IMR-90 (cell line): Measurements from ENCODE around the gene FBH1. TPM values are rescaled to one million over a fixed set of nuclear protein-coding genes. Genes with fewer than 3 reads are reported as not detected.

Experiments
- ATAC-seq: fragments of 200-7000 bp; cut with Tn5 transposase; 2 replicates; pipeline ENCODE4 v1.9.1; 2020; ENCODE audit warnings: low read depth, mild to moderate bottlenecking, moderate library complexity
- BruUV-seq: library from RNA; stranded (reverse); fragments of 400-500 nt; replicated peaks from 2 replicates; lab custom pipeline; 2021; lab: Mats Ljungman, UMichigan
- CTCF ChIA-PET: fragments of 300-600 bp; formaldehyde crosslinking; extraction: SDS; loops from one replicate; lab custom pipeline; 2021; ENCODE audit warnings: antibody characterized with exemption; lab: Yijun Ruan, JAX
- POLR2A ChIA-PET: fragments of 300-600 bp; sonication (Branson Sonifier 250); formaldehyde crosslinking; loops from one replicate; lab custom pipeline; 2022; ENCODE audit warnings: antibody characterized with exemption; ENCODE audit not compliant: unreplicated experiment; lab: Charles Lee
- DNase-seq: peaks from one replicate; pipeline ENCODE4 v3.0.0; 2013
- H2AFZ ChIP-seq: replicated peaks from 2 replicates; pipeline ENCODE3; 2013; ENCODE audit warnings: low read length, mild to moderate bottlenecking; ENCODE audit not compliant: poor library complexity
- H2AK5ac ChIP-seq: 2 replicates; pipeline ENCODE4 v1.6.1; 2013; ENCODE audit warnings: low read depth, low read length, inconsistent platforms
- H2AK9ac ChIP-seq: replicated peaks from 2 replicates; pipeline ENCODE3; 2013; ENCODE audit warnings: mild to moderate bottlenecking, low read depth, low read length, moderate library complexity; ENCODE audit not compliant: poor library complexity
- H2BK120ac ChIP-seq: 2 replicates; pipeline ENCODE4 v1.6.1; 2013; ENCODE audit warnings: low read depth, low read length, inconsistent platforms
- H2BK15ac ChIP-seq: 3 replicates; pipeline ENCODE4 v1.6.1; 2013; ENCODE audit warnings: low read depth, low read length, inconsistent platforms
- H2BK20ac ChIP-seq: 2 replicates; pipeline ENCODE4 v1.6.1; 2013; ENCODE audit warnings: low read depth, mild to moderate bottlenecking, inconsistent platforms, low read length, moderate library complexity
- H2BK5ac ChIP-seq: 2 replicates; pipeline ENCODE4 v1.6.1; 2013; ENCODE audit warnings: mild to moderate bottlenecking, low read depth, low read length, inconsistent platforms; ENCODE audit not compliant: poor library complexity, severe bottlenecking
- H3K14ac ChIP-seq: replicated peaks from 2 replicates; pipeline ENCODE4 v1.6.1; 2013; ENCODE audit warnings: low read depth, low read length, inconsistent platforms
- H3K18ac ChIP-seq: 2 replicates; pipeline ENCODE4 v1.6.1; 2013; ENCODE audit warnings: low read depth, low read length, control low read depth
- H3K23ac ChIP-seq: 2 replicates; pipeline ENCODE4 v1.6.1; 2013; ENCODE audit warnings: low read depth, low read length, inconsistent platforms
- H3K27ac ChIP-seq: 2 replicates; pipeline ENCODE4 v1.5.1; 2013; ENCODE audit warnings: mild to moderate bottlenecking, control low read depth, low read length; ENCODE audit not compliant: insufficient read depth
- H3K27me3 ChIP-seq: 2 replicates; pipeline ENCODE4 v1.6.1; 2013; ENCODE audit warnings: low read length; ENCODE audit not compliant: control insufficient read depth, insufficient read depth
- H3K36me3 ChIP-seq: 2 replicates; pipeline ENCODE4 v1.6.1; 2013; ENCODE audit warnings: low read length, mixed read lengths; ENCODE audit not compliant: control insufficient read depth, insufficient read depth
- H3K4ac ChIP-seq: 2 replicates; pipeline ENCODE4 v1.6.1; 2013; ENCODE audit warnings: low read depth, low read length, inconsistent platforms
- H3K4me1 ChIP-seq: 2 replicates; pipeline ENCODE4 v1.6.1; 2013; ENCODE audit warnings: low read length, mixed read lengths; ENCODE audit not compliant: control insufficient read depth, insufficient read depth
- H3K4me2 ChIP-seq: 2 replicates; pipeline ENCODE4 v1.6.1; 2013; ENCODE audit warnings: low read depth, mild to moderate bottlenecking, control low read depth, low read length, moderate library complexity
- H3K4me3 ChIP-seq: 2 replicates; pipeline ENCODE4 v1.5.1; 2013; ENCODE audit warnings: low read depth, mild to moderate bottlenecking, control low read depth, low read length, moderate library complexity; ENCODE audit not compliant: insufficient read depth
- H3K56ac ChIP-seq: 2 replicates; pipeline ENCODE4 v1.6.1; 2013; ENCODE audit warnings: low read length, inconsistent platforms; ENCODE audit not compliant: insufficient read depth; ENCODE audit errors: extremely low read depth
- H3K79me1 ChIP-seq, 2 experiments: 2 replicates each; pipeline ENCODE4 v1.6.1; 2013; ENCODE audit warnings: low read length in 2 of 2, inconsistent platforms in 1 of 2, low read depth in 1 of 2
- H3K9ac ChIP-seq: 2 replicates; pipeline ENCODE4 v1.6.1; 2013; ENCODE audit warnings: low read depth, low read length, control low read depth
- H3K9me1 ChIP-seq: 2 replicates; pipeline ENCODE4 v1.6.1; 2013; ENCODE audit warnings: low read length, inconsistent platforms; ENCODE audit not compliant: insufficient read depth
- H3K9me3 ChIP-seq: 2 replicates; pipeline ENCODE4 v1.6.1; 2013; ENCODE audit warnings: low read length; ENCODE audit not compliant: control insufficient read depth, insufficient read depth
- H4K20me1 ChIP-seq: 2 replicates; pipeline ENCODE4 v1.6.1; 2013; ENCODE audit warnings: low read length, inconsistent platforms; ENCODE audit not compliant: insufficient read depth
- H4K5ac ChIP-seq: 2 replicates; pipeline ENCODE4 v1.6.1; 2013; ENCODE audit warnings: mild to moderate bottlenecking, low read depth, low read length, control low read depth
- H4K8ac ChIP-seq, 2 experiments: 2 replicates each; pipeline ENCODE4 v1.6.1; 2013; ENCODE audit warnings: low read depth in 2 of 2, low read length in 2 of 2, control low read depth in 1 of 2, inconsistent platforms in 1 of 2
- H4K91ac ChIP-seq: 2 replicates; pipeline ENCODE4 v1.6.1; 2013; ENCODE audit warnings: low read depth, low read length, inconsistent platforms; ENCODE audit not compliant: insufficient read depth
- CEBPB ChIP-seq: IDR thresholded peaks from 2 replicates; pipeline ENCODE4 v1.6.1; 2012; ENCODE audit warnings: low read depth, low read length, improper control_type of control experiment
- CHD1 ChIP-seq: IDR thresholded peaks from 2 replicates; pipeline ENCODE4 v1.6.1; 2012; ENCODE audit warnings: low read depth, low read length, improper control_type of control experiment
- FOS ChIP-seq: fragments of 150-350 bp; IDR thresholded peaks from 2 replicates; pipeline ENCODE4 v1.6.1; 2016; ENCODE audit warnings: low read depth, low read length
- MAFK ChIP-seq: IDR thresholded peaks from 2 replicates; pipeline ENCODE4 v1.6.1; 2012; ENCODE audit warnings: low read depth, low read length, improper control_type of control experiment
- MXI1 ChIP-seq: IDR thresholded peaks from 2 replicates; pipeline ENCODE4 v1.6.1; 2012; ENCODE audit warnings: low read depth, mild to moderate bottlenecking, low read length, moderate library complexity, borderline replicate concordance
- NFE2L2 ChIP-seq: fragments of 150-350 bp; IDR thresholded peaks from 2 replicates; pipeline ENCODE4 v1.6.1; 2016; ENCODE audit warnings: low read depth, mild to moderate bottlenecking, low read length
- RAD21 ChIP-seq: IDR thresholded peaks from 2 replicates; pipeline ENCODE4 v1.6.1; 2012; ENCODE audit warnings: low read length, improper control_type of control experiment
- WGBS, 2 experiments: methylation state at CpG; one replicate each; pipeline versions ENCODE4 v1.1.5 to v1.1.7; 2013; ENCODE audit warnings: missing lambda C conversion rate in 2 of 2; ENCODE audit not compliant: insufficient read length in 1 of 2; ENCODE audit errors: extremely low coverage in 2 of 2; 5-methylcytosine and 5-hydroxymethylcytosine counted together
- dilution Hi-C: fragments of 300-500 bp; cut with HindIII; formaldehyde crosslinking; loops from one replicate; pipeline ENCODE4 v1.14.3; 2018; ENCODE audit warnings: low sequenced_read_pairs; ENCODE audit not compliant: unreplicated experiment
- in situ Hi-C: fragments of 300-500 bp; cut with MboI; formaldehyde crosslinking; loops from 3 replicates; pipeline ENCODE4 v1.14.3; 2019; ENCODE audit warnings: low sequenced_read_pairs, inconsistent platforms, mixed read lengths
- intact Hi-C: fragments of 100-400 bp; cut with micrococcal nuclease; formaldehyde crosslinking; loops from 2 replicates; pipeline ENCODE4 v1.10.0; 2022
- polyA plus RNA-seq, 3 experiments: library from polyadenylated mRNA; depleted of rRNA; stranded (reverse); fragments of >200 nt; gene quantifications; 2 replicates each; pipeline ENCODE4 v1.2.3, GENCODE V29; 2012; ENCODE audit warnings: low replicate concordance in 1 of 3
- total RNA-seq: library from RNA; depleted of rRNA; stranded (reverse); fragments of >200 nt; gene quantifications from 2 replicates; pipeline ENCODE4 v1.2.3, GENCODE V29; 2012
- TF ChIP-seq, protein P1 (sequence below): conservative IDR thresholded peaks from 2 replicates; pipeline ENCODE4 v1.5.1; 2012; ENCODE audit warnings: mild to moderate bottlenecking, low read depth, low read length, improper control_type of control experiment

The FBH1 gene
- total and polyA plus RNA-seq, 2 of the 4 experiments (the other 2 are of a cell fraction) = 59.3 to 72.2 TPM

GRCh38 chr10:5913736-5914135, 23.7 kb downstream of the FBH1 start:
- Histone ChIP-seq H2BK20ac (no peak overlapping the region), H3K4me3 (no peak overlapping the region), H3K9me1 (peaks cover 23% of the 10 kb centered on the region; the same call in 1 of the 2 replicates), H3K27me3 (no peaks in the 10 kb centered on the region), H2BK120ac (no peak overlapping the region), H2AFZ (no peak overlapping the region), H3K4me2 (no peak overlapping the region), H3K56ac (no peak overlapping the region), H4K5ac (no peak overlapping the region), H4K8ac (no peak overlapping the region), H3K79me1 (peaks cover 5 to 50% of the 10 kb centered on the region in 2 experiments), H4K20me1 (0 out of 2 replicates have a peak, but pooled peaks cover 3% of the 10 kb centered on the region), H4K91ac (no peak overlapping the region), H3K9me3 (no peaks in the 10 kb centered on the region), H3K23ac (no peak overlapping the region), H2BK15ac (no peak overlapping the region), H2AK9ac (no peak overlapping the region), H2AK5ac (no peak overlapping the region), H3K36me3 (peaks cover 79% of the 10 kb centered on the region), H3K4me1 (no peaks in the 10 kb centered on the region), H3K4ac (no peak overlapping the region), H2BK5ac (peak overlapping the region; percentile 60), H3K9ac (no peak overlapping the region), H3K18ac (no peak overlapping the region), H3K14ac (no peak overlapping the region), H3K27ac (no peak overlapping the region)
- no TSS peak for BruUV-seq
- peak; percentile 58 for DNase-seq
- no CpG with 5 or more reads among the region's 4 CpGs for WGBS, 2 experiments
- ChIA-PET POLR2A (no interaction called here), CTCF (no interaction called here)
- dilution Hi-C loops (no loop called here), in situ Hi-C loops (no loop called here), intact Hi-C loops (no loop called here)
- TF ChIP-seq, protein P1, sequence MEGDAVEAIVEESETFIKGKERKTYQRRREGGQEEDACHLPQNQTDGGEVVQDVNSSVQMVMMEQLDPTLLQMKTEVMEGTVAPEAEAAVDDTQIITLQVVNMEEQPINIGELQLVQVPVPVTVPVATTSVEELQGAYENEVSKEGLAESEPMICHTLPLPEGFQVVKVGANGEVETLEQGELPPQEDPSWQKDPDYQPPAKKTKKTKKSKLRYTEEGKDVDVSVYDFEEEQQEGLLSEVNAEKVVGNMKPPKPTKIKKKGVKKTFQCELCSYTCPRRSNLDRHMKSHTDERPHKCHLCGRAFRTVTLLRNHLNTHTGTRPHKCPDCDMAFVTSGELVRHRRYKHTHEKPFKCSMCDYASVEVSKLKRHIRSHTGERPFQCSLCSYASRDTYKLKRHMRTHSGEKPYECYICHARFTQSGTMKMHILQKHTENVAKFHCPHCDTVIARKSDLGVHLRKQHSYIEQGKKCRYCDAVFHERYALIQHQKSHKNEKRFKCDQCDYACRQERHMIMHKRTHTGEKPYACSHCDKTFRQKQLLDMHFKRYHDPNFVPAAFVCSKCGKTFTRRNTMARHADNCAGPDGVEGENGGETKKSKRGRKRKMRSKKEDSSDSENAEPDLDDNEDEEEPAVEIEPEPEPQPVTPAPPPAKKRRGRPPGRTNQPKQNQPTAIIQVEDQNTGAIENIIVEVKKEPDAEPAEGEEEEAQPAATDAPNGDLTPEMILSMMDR = no peak
- TF ChIP-seq NFE2L2 (no peak), MXI1 (no peak), RAD21 (no peak), CHD1 (no peak), CEBPB (no peak), MAFK (no peak), FOS (no peak)
- ATAC-seq = peak; percentile 82
